ENCODE data around the gene HP. TPM values are rescaled to one million over a fixed set of nuclear protein-coding genes. Genes with fewer than 3 reads are reported as not detected.

Gene HP
- total and polyA plus RNA-seq, 2 of the 8 experiments (the other 6 are each of a cell fraction or from before 2014, with no cell fraction given): not detected

DNA sequence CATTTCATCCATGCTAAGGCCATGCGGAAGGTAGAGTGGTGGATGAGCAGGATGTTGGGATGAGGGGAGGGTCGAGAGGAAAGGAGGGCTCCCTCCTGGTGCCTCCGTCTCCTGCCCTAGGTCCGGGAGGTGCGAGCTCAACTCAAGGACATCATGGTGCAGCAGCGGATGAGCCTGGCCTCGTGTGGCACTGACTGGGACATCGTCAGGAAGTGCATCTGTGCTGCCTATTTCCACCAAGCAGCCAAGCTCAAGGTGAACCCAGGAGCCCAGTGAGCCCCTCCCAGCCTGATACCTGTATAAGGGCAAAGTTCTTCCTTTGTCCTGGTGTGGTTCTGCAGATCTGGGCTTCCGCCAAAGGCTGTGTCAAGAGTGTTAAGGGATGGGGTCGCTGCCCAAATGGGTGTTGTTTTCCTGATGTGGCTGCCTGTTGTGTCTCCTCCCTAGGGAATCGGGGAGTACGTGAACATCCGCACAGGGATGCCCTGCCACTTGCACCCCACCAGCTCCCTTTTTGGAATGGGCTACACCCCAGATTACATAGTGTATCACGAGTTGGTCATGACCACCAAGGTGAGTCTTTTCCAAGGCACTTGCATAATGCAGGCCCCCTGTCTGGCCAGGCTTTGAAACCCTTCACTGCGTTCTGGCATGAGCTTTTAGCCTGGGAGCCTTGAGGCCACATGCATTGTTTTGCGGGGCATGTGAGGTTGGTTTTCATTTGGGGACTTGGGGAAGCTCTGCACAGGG, 54.2 kb downstream of the HP start:
- Histone ChIP-seq H4K5ac (ENCODE audit: insufficient read length, low read depth, low read length) (no peak overlapping the region), H3K23me2 (ENCODE audit: low read depth, low read length) (no peaks in the 10 kb centered on the region), H3K27me3 (replicated peaks in 1 of 4; ENCODE audit: control insufficient read depth in 3 of 4, extremely low read depth in 1 of 4, insufficient read depth in 3 of 4, low read length in 3 of 4) (no peaks in the 10 kb centered on the region), H4K91ac (replicated peaks; ENCODE audit: insufficient read length, low read length) (no peak overlapping the region), H3K79me1 (ENCODE audit: low read depth, low read length) (no peaks in the 10 kb centered on the region), H3K36me3 (ENCODE audit: control insufficient read depth in 2 of 4, insufficient read depth in 4 of 4, low read length in 3 of 4) (peaks cover 29 to 78% (median 66%) of the 10 kb centered on the region in 4 experiments), H2BK120ac (replicated peaks; ENCODE audit: low read depth, low read length) (no peak overlapping the region), H3K4me1 (replicated peaks in 1 of 4; ENCODE audit: control insufficient read depth in 3 of 4, insufficient read depth in 4 of 4, low read length in 3 of 4) (no peaks in the 10 kb centered on the region), H3K9me3 (ENCODE audit: insufficient read depth in 2 of 2, low read depth in 1 of 2, low read length in 1 of 2) (no peaks in the 10 kb centered on the region), H2AK5ac (ENCODE audit: low read depth, low read length) (no peak overlapping the region), H3K4me2 (ENCODE audit: insufficient read depth in 1 of 2, low read depth in 2 of 2, low read length in 2 of 2) (no peak overlapping the region), H3K4me3 (ENCODE audit: extremely low read depth in 1 of 4, insufficient read depth in 2 of 4, low read depth in 3 of 4, low read length in 4 of 4) (no peak overlapping the region), H2BK15ac (ENCODE audit: low read length) (no peak overlapping the region), H3K27ac (ENCODE audit: low read depth, low read length) (no peak overlapping the region), H3K23ac (ENCODE audit: insufficient read length) (no peak overlapping the region), H3K79me2 (ENCODE audit: control insufficient read depth in 1 of 2, insufficient read depth in 2 of 2, low read length in 2 of 2) (no peaks in the 10 kb centered on the region), H3K56ac (replicated peaks; ENCODE audit: insufficient read length, low read depth, low read length) (no peak overlapping the region), H3K9ac (replicated peaks in 1 of 4; ENCODE audit: extremely low read depth in 1 of 4, low read depth in 3 of 4, low read length in 3 of 4) (no peak overlapping the region), H2BK12ac (ENCODE audit: low read depth, low read length) (no peak overlapping the region), H3K4ac (replicated peaks; ENCODE audit: insufficient read length, low read depth, low read length) (no peak overlapping the region), H3K18ac (ENCODE audit: extremely low read depth, low read length) (no peak overlapping the region), H4K20me1 (replicated peaks in 1 of 2; ENCODE audit: control insufficient read depth in 1 of 2, insufficient read depth in 2 of 2, low read length in 2 of 2) (peaks cover 0 to 5% of the 10 kb centered on the region in 2 experiments), H2BK5ac (ENCODE audit: low read depth, low read length) (no peak overlapping the region), H2BK20ac (ENCODE audit: low read length) (no peak overlapping the region), H3K14ac (ENCODE audit: insufficient read length) (no peak overlapping the region), H4K8ac (ENCODE audit: extremely low read depth, insufficient read depth, low read length) (no peak overlapping the region; the same call in 1 of the 2 replicates), H2AFZ (ENCODE audit: low read length) (no peak overlapping the region)
- 91% methylated on average over 15 of the region's 16 CpGs; no CpG with 5 or more reads in 1 of the 2 experiments for WGBS, 2 experiments (ENCODE audit: extremely low coverage in 1 of 2, insufficient coverage in 1 of 2, insufficient read length in 1 of 2, insufficient replicate concordance in 2 of 2, low coverage in 1 of 2, low lambda C conversion rate in 2 of 2, missing lambda C conversion rate in 1 of 2)
- ChIA-PET CTCF (ENCODE audit: partially characterized antibody) (interaction anchor here (0.7 to 1.1 kb wide), 2 partner anchors 10 to 16 kb away, joined by 3 read pairs; no protein-coding TSS in a partner anchor), POLR2A (ENCODE audit: partially characterized antibody) (interaction anchor here (0.7 to 1.5 kb wide), 4 partner anchors 9 to 14 kb away, joined by 3 to 6 read pairs (median 4); no protein-coding TSS in a partner anchor)
- no peak for TF ChIP-seq POU5F1 (IDR thresholded peaks at IDR 0.05; ENCODE audit: low read depth, low read length)
- no peak for TF ChIP-seq GABPA (IDR thresholded peaks at IDR 0.05; ENCODE audit: borderline replicate concordance, insufficient read depth, low read length)
- no peak for TF ChIP-seq KDM4A (IDR thresholded peaks at IDR 0.05; ENCODE audit: low read depth, low read length, severe bottlenecking)
- TF ChIP-seq NANOG (IDR thresholded peaks at IDR 0.05; ENCODE audit: insufficient read depth, low read depth, low read length, poor library complexity, severe bottlenecking): no peak
- TF ChIP-seq TAF7 (optimal IDR thresholded peaks at IDR 0.05; ENCODE audit: borderline replicate concordance, low read depth, low read length): no peak
- TF ChIP-seq TCF12 (IDR thresholded peaks at IDR 0.05; ENCODE audit: low read depth, low read length): no peak
- DNase-seq (ENCODE audit: low read depth in 1 of 2, low spot score in 2 of 2): no peak
- FAIRE-seq: no peak

Measured in H1 (cell line).